Progenitor cell of endocrine pancreas (in vitro differentiated cells): ENCODE measurements around the gene BLOC1S3. TPM values are rescaled to one million over a fixed set of nuclear protein-coding genes. Genes with fewer than 3 reads are reported as not detected.

Experiments used
- DNase-seq: peaks from one replicate; pipeline ENCODE4 v3.0.0; 2021; ENCODE audit warnings: low spot score; ENCODE audit not compliant: unreplicated experiment
- H3K27ac Mint-ChIP-seq: 2 replicates; pipeline ENCODE4 v1.8.0; 2021; ENCODE audit warnings: mild to moderate bottlenecking, moderate library complexity, mixed read lengths
- H3K27me3 Mint-ChIP-seq: 2 replicates; pipeline ENCODE4 v1.8.0; 2021; ENCODE audit warnings: mixed read lengths
- H3K36me3 Mint-ChIP-seq: 2 replicates; pipeline ENCODE4 v1.8.0; 2022; ENCODE audit warnings: mixed read lengths; ENCODE audit not compliant: insufficient read depth
- H3K4me1 Mint-ChIP-seq: 2 replicates; pipeline ENCODE4 v1.8.0; 2021; ENCODE audit warnings: low read depth, mixed read lengths
- H3K4me3 Mint-ChIP-seq: 2 replicates; pipeline ENCODE4 v1.8.0; 2021; ENCODE audit warnings: low read depth, mild to moderate bottlenecking, moderate library complexity, mixed read lengths
- H3K9me3 Mint-ChIP-seq: 2 replicates; pipeline ENCODE4 v1.8.0; 2021; ENCODE audit warnings: low read depth, mixed read lengths
- total RNA-seq: library from RNA; stranded (reverse); gene quantifications from 2 replicates; pipeline ENCODE4 v1.2.1, GENCODE V29; 2021
- TF ChIP-seq, protein P1 (sequence below): fragments of 200-600 bp; sonication (generic); IDR thresholded peaks from one replicate; pipeline ENCODE4 v1.5.0; 2021; ENCODE audit warnings: antibody characterized with exemption, mild to moderate bottlenecking; ENCODE audit not compliant: unreplicated experiment

The BLOC1S3 gene
- total RNA-seq, 1 donor from 2014 or later: 8.7 TPM

DNA sequence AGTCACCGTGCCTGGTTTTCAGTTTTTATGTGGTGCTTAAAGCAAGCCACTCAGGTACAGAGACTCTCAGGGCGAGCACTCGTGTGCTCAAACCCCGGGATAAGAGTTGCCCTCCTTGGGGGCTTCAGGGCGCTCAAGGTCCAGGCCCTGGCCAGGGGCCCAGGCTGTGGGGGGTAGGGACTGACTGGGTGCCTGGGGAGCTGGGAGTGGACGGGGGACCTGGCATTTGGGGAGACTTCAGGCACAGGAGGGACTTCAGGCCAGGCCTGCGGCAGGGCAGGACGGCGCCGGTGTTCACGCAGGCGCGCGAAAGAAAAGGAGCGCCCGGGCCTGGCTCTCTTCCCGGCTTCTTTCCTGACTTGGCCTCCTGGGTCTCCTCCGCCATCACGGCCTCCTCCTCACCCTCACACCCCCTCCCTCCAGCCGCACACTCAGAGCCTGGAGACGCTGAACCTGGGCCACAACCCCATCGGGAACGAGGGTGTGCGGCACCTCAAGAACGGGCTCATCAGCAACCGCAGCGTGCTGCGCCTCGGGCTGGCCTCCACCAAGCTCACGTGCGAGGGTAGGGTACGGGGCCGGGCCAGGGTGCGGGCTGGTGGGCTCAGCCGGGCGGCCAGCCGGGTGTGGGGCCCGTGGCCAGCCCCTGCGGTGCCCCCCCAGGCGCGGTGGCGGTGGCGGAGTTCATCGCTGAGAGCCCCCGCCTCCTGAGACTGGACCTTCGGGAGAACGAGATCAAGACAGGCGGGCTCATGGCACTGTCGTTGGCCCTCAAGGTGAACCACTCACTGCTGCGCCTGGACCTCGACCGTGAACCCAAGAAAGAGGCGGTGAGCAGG lies 33.9 kb upstream of the BLOC1S3 start:
- Mint-ChIP-seq H3K36me3 (peaks cover 7% of the 10 kb centered on the region), H3K27me3 (no peaks in the 10 kb centered on the region), H3K4me3 (no peak overlapping the region), H3K27ac (no peak overlapping the region), H3K9me3 (no peaks in the 10 kb centered on the region), H3K4me1 (no peaks in the 10 kb centered on the region)
- no peak for DNase-seq
- TF ChIP-seq, protein P1, sequence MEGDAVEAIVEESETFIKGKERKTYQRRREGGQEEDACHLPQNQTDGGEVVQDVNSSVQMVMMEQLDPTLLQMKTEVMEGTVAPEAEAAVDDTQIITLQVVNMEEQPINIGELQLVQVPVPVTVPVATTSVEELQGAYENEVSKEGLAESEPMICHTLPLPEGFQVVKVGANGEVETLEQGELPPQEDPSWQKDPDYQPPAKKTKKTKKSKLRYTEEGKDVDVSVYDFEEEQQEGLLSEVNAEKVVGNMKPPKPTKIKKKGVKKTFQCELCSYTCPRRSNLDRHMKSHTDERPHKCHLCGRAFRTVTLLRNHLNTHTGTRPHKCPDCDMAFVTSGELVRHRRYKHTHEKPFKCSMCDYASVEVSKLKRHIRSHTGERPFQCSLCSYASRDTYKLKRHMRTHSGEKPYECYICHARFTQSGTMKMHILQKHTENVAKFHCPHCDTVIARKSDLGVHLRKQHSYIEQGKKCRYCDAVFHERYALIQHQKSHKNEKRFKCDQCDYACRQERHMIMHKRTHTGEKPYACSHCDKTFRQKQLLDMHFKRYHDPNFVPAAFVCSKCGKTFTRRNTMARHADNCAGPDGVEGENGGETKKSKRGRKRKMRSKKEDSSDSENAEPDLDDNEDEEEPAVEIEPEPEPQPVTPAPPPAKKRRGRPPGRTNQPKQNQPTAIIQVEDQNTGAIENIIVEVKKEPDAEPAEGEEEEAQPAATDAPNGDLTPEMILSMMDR: no peak

DNA sequence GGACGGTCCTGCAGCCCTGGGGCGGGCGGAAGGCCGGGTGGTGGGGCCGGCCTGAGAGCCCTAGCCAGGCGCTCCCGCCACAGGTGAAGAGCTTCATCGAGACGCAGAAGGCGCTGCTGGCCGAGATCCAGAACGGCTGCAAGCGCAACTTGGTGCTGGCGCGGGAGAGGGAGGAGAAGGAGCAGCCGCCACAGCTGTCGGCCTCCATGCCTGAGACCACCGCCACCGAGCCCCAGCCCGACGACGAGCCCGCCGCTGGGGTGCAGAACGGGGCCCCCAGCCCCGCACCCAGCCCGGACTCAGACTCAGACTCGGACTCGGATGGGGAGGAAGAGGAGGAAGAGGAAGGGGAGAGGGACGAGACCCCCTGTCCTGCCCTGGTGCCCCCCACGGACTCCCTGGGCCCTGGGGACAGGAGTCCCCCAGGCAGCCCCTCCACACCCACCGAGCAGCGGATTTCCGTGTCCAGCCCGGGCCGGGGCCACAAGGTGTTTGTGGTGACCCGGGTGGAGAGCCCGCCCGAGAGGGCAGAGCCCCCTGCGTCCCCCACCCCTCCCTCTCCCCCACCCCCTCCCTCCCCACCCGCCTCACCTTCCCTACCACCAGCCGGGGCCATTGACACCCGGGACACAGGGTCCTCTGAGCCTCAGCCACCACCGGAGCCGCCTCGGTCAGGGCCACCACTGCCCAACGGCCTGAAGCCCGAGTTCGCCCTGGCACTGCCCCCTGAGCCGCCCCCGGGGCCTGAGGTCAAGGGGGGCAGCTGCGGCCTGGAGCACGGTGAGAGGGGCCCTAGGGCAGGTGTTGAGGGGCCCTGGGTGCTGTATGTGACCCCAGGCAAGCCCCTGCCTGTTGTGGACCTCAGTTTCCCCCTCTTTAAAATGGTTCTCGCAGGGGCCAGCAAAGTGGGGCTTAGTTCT lies 33.1 kb upstream of the BLOC1S3 start:
- no peak for DNase-seq
- no peaks in the 10 kb centered on the region for H3K4me1 Mint-ChIP-seq
- no peak overlapping the region for H3K4me3 Mint-ChIP-seq
- peaks cover 7% of the 10 kb centered on the region for H3K36me3 Mint-ChIP-seq
- TF ChIP-seq, protein P1: no peak
- no peaks in the 10 kb centered on the region for H3K27me3 Mint-ChIP-seq
- no peaks in the 10 kb centered on the region for H3K9me3 Mint-ChIP-seq
- no peak overlapping the region for H3K27ac Mint-ChIP-seq

DNA sequence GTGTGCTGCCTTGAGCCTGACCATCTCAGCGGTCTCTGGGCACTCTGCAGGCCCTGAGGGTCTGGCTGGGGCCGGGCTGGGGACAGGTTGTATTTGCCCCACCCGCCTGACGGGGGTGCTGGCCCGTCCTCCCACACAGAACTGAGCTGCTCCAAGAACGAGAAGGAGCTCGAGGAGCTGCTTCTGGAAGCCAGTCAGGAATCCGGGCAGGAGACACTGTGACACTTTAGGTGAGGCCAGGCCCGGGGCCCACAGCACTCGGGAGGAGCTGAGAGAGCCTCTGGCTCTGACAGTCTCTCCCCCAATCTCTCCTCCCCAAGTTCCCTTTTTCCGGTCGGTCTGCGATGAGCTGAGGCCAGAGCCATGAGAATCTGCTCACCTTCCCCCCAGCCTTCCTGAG lies 32.3 kb upstream of the BLOC1S3 start:
- Mint-ChIP-seq H3K36me3 (peaks cover 7% of the 10 kb centered on the region), H3K27me3 (peaks cover 3% of the 10 kb centered on the region), H3K9me3 (no peaks in the 10 kb centered on the region), H3K27ac (no peak overlapping the region), H3K4me3 (no peak overlapping the region), H3K4me1 (no peaks in the 10 kb centered on the region)
- TF ChIP-seq, protein P1: no peak
- DNase-seq: no peak

DNA sequence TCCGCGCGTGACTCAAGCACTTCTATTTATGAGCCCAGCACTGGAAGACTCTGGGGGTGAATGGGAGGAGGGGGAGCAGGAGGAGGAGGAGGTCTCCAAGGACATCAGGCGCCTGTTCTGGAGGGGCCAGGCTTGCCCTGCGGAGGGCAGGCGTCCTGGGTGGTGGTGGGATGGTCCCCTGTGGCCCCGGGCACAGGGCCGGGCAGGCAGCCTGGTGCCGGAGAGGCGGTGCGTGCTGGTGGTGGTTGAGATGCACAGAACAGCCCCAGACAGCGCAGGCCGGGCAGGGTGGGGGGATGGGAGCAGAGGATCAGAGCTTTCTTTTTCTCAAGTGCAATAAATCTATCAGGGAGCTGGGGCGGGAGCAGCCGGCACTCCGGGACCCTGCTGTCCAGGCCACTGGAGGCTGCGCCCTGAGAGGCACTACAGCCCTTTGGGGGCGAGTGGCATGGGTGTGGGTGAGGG lies 31.8 kb upstream of the BLOC1S3 start:
- Mint-ChIP-seq H3K36me3 (peaks cover 7% of the 10 kb centered on the region), H3K27me3 (peaks cover 8% of the 10 kb centered on the region), H3K9me3 (no peaks in the 10 kb centered on the region)

More for the DNA sequence above, 31.8 kb upstream of the BLOC1S3 start:
- no peak for DNase-seq
- Mint-ChIP-seq H3K4me3 (no peak overlapping the region), H3K4me1 (no peaks in the 10 kb centered on the region), H3K27ac (no peak overlapping the region)
- TF ChIP-seq, protein P1: no peak
